GM19452 (cell line): ENCODE results near the gene B3GNT3.
"Not testable (repeated sequence)": the region's sequence is repeated elsewhere in the genome, so short reads cannot be mapped to it uniquely, and the experiment has no call there.

ENCODE experiments used
- ATAC-seq: cut with Tn5 transposase; IDR thresholded peaks from one replicate; pipeline ENCODE4 v1.9.1; 2021; ENCODE audit not compliant: unreplicated experiment

The B3GNT3 gene

DNA sequence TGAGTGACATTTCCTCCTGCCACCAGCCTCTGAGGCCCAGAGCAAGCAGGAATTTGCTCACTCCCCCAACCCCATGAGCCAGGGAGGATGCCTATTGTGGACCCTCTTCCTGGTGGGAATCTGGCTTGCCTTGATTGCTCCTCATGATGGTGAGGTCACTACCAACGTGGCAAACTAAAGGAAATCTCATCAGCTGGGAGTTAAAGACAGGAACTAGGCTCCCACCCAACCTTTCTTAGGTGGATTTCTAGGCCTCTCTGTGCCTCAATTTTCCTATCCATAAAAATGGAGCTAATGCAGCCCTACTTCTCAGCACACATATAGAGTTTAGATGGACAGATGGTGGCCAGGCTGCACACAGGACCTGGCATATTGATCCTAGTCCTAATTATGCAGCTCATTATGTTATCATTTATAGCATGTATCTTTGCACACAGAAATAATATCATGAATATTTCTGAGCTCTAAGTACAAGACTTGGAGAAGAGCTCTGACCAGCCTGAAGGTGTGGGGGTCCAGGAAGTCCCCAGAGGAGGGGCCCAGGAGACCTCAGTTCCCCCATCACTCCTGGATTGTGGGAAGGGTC is 2.0 kb downstream of the B3GNT3 start:
- no peak for ATAC-seq

DNA sequence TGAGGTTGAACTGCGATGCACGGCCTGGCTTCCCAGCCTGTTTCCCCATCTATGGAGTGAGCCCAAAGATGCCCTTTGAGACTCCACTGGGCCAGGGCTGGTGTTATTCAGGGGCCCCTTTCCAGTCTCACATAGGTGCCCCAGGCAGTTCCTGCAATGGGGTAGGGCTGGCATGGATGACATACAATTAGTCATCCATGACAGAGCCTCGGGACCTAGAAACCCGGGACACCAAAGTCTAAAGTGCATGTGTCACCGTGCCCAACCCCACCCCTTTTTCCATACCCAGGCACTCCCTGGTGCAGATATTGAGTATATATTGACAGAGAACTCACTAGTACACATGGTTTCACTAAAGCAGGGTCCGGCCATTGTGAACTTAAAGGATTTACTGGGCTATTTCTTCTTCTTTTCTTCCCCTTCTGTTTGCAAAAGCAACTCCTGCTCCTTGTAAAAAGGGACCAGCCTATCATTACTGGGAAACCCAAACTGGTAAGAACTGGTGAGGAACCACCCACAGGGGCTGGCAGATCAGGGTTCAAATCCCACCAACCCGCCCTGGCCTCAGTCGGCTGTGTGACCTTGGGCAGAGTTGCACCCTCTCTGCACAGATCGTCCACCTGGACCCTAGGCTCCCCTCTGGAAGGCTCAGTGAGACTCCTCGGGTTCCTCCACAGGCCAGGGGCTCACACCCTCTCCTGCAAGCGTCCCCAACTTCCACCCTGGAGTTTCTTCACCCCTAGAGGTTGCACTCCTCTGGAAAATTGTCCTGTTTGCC is 2.7 kb downstream of the B3GNT3 start:
- ATAC-seq = no peak

DNA sequence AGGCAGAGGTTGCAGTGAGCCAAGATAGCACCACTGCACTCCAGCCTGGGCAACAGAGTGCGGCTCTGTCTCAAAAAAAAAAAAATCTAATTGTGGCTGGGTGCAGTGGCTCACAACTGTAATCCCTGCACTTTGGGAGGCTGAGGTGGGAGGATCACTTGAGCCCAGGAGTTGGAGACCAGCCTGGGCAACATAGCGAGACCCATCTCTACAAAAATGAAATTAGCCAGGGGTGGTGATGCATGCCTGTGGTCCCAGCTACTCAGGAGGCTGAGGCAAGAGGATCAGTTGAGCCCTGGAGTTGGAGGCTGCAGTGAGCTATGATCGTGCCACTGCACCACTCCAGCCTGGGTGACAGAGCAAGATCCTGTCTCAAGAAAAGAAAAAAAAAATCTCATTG is 3.7 kb downstream of the B3GNT3 start:
- ATAC-seq = not testable (repeated sequence)

DNA sequence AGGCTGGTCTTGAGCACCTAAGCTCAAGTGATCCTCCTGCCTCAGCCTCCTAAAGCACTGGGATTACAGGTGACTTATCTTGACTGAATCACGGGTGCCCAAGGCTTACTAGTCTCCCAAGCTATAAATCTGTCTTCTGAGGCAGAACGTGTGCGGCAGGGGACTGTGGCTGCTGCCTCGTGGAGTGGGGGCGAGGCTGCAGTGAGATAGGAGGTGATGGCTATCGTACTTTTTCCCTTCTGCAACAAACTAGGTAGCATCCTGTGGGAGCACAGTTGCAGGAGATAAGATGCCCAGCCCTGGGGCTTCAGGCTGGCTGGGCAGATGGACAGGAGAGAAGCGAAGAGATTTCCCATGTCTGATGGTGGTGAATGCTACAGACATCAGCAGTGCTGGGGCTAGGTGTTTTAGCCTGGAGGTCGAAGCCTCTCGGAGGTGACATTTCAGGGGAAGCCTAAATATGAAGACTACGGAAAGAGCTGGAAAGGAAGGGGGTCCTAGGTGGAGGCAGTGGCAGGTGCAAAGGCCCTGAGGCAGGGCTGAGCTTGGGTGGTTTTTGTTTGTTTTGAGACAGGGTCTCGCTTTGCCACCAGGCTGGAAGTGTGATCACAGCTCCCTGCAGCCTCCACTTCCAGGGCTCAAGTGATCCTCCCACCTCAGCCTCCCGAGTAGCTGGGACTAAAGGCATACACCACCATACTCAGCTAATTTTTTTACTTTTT is 7.4 kb downstream of the B3GNT3 start:
- ATAC-seq = no peak

DNA sequence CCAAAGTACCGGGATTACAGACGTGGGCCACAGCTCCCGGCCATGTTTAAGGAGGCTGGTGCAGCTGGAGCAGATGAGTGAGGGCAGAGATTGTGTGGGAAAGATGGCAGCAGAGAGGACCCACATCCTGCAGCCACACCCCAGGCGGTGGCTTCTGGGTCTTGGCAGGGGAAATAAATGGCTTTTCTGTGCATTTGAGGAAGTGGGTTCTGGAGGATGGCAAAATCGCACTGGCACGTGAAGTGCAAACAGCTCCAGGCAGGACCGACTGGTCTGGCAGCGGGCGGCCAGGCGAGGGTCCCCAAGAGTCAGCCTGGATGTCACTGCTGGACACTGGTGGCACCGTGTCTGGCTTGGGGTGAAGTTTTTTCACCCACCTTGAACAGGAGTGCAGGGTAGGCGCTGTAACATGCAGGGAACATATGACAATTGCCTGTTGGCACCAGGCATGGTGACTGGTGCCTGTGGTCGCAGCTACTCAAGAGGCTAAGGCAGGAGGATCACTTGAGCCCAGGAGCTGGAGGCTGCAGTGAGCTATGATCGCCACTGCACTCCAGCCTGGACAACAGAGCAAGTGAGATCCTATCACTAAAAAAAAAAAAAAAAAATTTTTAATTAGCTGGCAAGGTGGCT is 8.4 kb downstream of the B3GNT3 start:
- no peak for ATAC-seq

DNA sequence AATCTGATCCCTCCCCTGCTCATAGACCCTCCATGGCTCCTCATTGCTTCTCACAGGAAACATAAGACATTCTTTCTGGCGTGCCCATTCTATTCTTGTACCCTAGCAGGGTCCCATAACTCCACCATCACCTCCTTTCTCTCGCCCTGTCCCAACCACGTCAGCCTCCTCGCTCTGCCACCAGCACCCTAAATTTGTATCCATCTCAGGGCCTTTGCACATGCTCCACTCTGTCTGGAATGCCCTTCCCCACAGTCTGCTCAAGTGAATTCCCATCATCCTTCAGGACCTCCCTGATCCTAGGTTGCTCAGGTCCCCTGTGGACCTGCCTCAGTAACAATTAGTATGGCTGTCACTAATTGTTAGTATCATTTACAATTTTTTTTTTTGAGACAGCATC is 10.5 kb downstream of the B3GNT3 start:
- ATAC-seq = no peak

DNA sequence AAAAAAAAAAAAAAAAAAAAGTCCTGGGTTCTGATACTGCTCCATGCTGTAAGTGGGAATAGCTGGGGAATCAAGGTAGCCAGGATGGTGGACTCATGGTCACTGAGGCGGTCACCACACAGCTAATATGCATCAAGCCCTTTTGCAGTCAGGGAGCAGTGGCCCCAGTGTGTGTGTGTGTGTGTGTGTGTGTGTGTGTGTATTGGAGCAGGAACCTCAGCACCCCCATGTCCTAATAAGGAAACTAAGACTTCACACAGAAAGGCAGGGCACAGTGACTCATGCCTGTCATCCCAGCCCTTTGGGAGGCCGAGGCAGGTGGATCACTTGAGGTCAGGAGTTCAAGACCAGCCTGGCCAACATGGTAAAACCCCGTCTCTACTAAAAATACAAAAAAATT is 12.0 kb downstream of the B3GNT3 start:
- no peak for ATAC-seq

DNA sequence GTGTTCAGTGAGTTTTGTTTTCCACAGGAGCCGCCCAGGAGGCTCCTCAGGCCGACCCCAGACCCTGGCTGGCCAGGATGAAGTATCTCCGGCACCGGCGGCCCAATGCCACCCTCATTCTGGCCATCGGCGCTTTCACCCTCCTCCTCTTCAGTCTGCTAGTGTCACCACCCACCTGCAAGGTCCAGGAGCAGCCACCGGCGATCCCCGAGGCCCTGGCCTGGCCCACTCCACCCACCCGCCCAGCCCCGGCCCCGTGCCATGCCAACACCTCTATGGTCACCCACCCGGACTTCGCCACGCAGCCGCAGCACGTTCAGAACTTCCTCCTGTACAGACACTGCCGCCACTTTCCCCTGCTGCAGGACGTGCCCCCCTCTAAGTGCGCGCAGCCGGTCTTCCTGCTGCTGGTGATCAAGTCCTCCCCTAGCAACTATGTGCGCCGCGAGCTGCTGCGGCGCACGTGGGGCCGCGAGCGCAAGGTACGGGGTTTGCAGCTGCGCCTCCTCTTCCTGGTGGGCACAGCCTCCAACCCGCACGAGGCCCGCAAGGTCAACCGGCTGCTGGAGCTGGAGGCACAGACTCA is 12.9 kb downstream of the B3GNT3 start:
- ATAC-seq = no peak

DNA sequence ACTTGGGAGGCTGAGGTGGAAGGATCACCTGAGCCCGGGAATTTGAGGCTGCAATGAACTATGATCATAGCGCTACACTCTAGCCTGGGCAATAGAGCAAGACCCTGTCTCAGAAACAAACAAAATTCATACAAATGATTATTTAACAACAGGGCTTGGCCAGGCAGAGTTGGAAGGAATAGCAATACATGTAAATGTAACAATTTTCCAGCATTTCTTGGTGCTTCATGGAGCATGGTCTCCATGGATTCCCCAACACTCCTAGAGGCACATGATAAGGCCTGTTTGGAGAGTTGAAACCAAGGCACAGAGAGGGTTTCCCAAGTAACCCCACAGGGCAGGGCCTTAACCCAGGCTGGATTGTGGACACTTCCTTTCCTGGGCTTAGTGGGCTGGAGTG is 16.2 kb downstream of the B3GNT3 start:
- no peak for ATAC-seq

DNA sequence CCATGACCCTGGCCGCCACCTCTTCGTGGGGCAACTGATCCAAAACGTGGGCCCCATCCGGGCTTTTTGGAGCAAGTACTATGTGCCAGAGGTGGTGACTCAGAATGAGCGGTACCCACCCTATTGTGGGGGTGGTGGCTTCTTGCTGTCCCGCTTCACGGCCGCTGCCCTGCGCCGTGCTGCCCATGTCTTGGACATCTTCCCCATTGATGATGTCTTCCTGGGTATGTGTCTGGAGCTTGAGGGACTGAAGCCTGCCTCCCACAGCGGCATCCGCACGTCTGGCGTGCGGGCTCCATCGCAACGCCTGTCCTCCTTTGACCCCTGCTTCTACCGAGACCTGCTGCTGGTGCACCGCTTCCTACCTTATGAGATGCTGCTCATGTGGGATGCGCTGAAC is 16.7 kb downstream of the B3GNT3 start:
- no peak for ATAC-seq

DNA sequence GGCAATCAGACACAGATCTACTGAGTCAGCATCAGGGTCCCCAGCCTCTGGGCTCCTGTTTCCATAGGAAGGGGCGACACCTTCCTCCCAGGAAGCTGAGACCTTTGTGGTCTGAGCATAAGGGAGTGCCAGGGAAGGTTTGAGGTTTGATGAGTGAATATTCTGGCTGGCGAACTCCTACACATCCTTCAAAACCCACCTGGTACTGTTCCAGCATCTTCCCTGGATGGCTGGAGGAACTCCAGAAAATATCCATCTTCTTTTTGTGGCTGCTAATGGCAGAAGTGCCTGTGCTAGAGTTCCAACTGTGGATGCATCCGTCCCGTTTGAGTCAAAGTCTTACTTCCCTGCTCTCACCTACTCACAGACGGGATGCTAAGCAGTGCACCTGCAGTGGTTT is 17.2 kb downstream of the B3GNT3 start:
- ATAC-seq = no peak

DNA sequence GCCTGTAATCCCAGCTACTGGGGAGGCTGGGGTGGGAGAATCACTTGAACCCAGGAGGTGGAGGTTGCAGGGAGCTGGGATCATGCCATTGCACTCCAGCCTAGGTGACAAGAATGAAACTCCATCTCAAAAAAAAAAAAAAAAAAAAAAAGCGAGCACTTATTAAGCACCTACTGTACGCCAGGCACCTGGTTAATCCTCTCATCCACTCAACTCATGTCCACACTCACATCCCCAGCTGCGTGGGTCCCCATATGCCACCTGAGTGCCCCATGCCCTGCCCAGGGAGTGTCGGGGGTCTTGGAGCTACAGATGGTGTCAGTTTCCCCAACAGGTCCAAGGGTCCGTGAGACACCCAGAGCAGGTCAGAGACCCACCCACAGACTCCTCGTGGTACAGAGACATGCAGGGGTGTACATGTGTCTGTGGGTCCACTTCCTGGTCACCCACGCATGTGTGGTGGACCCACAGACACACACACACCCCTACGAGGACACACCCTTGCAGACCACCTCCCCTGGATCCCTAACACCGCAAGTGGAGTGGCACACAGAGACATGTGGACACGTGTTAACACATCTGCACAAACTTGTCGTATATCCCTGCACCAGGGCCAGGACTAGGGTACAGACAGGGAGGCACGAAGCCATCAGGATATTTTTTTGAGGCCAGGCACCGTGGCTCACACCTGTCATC is 22.9 kb downstream of the B3GNT3 start:
- ATAC-seq = no peak

DNA sequence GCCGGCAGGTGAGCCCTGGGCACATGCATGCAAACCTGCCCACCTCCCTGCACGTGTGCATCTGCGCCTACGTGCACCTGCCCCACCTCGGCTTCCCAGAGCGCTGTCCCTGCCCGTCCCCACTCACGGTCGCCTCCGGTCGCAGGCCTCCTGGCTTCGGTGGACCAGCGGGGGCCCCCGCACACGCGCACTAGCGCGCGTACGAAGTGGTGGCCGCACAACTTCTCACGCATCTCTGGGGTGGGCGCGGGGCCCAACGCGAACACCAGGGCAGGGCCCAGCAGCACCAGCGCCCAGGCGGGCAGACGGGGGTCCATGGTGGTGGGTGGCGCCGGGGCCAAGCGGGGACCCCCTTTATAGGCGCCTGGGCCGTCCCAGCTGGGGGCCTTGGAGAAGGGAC is 26.3 kb downstream of the B3GNT3 start, which contains the start of gene INSL3:
INSL3 (minus strand) TSS at position 330 of the 400 bp plus-strand sequence; CDS start at position 317, 13 bp downstream.
- no peak for ATAC-seq

DNA sequence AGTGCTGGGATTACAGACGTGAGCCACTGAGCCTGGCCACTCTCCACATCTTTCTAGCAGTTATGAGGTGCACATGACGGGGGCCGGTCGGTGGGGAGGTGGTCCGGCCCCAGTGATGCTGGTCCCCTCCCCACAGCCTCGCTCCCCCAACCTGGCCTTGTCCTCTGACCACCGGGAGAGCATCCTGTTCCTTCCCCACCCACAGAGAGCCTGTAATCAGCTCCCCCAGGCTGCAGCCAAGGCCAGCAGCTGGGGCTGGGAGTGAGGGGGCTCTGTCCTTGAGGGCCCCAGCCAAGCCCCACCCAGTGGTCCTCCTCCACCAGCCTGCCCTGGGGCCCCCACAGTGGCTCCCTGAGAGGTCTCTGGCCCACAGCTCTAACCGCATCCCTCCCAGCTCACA is 29.4 kb downstream of the B3GNT3 start:
- ATAC-seq = no peak

DNA sequence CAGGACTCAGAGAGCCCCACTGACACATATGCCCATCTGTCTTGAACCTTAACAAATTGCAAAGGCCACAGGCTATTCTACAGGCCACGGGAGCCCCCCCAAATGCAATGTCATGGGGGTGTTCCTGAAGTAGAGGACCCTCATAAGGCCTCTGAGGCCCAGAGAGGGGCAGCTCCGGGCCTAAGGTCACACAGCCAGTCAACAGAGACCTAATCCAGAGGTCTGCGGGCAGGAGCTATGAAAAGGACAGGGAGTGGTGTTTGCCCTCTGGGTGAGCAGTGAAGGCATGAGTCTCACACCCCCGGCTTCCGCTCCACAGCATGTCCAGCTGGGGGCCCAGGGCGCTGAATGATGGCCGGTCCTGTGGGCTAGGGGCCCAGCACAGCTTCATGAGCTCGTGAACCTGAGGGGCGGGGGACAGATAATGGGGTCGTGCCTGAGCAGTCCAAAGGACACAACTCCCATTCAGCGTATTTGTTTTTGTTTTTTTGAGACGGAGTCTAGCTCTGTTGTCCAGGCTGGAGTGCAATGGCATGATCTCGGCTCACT is 31.6 kb downstream of the B3GNT3 start:
- ATAC-seq = no peak

DNA sequence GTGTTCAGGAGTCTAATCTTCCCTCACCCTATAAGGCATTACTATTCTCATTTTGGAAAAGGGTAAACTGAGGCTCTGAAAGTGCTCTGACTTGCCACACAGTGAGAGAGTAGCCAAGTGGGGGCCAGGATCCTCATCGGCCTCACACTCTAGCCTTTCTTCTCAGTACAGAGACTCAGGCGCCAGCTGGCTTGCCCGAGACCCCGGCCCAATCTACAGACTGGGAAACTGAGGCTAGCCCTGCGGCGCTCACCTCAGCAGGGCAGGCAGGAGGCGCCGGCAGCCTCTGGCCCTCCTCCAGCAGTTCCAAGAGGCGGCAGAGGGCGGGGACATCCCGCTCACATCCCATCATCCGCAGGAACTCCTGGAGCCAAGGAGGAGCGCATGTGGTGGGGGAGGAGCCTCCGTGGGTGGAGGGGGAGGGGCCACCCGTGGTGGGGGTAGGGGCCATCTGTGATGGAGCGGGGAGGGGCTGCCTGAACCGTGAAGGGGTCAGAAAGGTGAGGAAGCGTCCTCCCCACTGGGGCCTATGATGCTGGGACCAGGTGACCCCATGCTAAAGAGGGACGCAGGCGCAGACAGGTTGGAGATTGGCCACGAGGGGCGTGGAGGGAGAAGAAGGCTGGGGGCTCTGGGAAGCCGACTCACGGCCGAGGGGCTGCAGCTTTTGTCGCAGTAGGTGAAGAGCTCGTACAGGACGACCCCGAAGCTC is 35.1 kb downstream of the B3GNT3 start:
- no peak for ATAC-seq

DNA sequence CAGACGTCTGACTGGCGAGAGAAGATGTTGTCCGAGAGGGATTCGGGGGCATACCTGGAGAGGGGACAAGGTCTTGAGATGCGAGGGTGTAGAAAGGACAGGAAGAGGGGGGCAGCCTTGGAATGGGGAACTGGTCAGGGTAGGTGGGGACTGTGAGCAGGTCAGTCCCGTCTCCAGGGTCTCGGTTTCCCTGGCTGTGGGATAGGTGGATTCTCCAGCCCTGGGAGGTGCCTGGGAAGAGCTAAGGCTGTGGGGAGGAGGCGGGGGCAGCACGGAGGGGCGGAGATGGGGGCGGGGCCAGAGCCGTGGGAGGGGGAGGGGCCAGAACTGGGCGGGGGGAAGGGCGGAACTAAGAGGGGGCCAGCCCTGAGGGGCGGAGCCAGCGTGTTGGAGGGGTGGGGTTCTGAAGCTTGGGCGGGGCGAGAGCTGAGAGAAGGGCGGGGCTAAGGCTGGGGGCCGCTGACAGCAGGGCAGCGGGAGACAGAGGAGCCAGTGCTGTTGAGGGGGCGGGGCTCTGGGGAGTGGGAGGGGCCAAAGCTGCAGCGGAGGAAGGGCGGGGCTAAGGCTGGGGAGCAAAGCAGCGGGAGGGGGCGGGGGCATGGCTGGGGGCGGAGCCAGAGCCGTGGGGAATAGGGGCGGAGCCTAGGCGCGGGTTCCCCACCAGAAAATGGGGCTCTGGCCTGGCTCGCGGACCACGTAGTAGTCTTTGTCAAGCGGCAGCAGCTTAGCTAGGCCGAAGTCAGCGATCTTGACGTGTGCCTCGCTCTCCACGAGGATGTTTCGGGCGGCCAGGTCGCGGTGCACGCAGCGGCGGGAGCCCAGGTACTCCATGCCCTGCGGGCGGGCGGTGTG is 35.9 kb downstream of the B3GNT3 start:
- ATAC-seq = no peak

DNA sequence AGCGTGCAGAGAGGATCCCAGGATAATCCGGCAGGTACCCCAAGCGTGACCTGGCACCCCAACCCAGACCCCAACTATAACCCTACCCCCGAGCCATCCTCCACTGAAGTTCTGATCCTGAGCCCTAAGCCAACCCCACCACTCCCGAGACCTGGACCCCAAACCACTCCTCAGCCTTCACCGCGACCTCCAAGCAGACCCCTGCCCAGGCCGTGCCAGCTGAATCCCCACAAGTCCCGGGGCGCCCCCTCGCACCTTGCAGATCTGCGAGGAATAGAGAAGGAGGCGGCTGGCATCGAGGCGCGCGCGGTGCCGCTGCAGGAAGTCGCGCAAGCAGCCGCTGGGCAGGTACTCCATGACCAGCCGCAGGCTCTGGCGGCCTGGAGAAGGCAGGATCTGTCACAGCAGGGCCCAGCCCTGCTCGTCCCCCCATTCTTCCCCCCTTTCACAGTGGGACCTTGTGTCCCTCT is 36.5 kb downstream of the B3GNT3 start:
- ATAC-seq = no peak
